Loucy (cell line): Measurements from ENCODE around the gene DPAGT1.

Source experiments
- H2AFZ ChIP-seq: fragments of 200-600 bp; sonication (generic); 2 replicates; pipeline ENCODE4 v1.6.0; 2016; ENCODE audit warnings: antibody characterized with exemption, mild to moderate bottlenecking, low read length, moderate library complexity
- H3F3A ChIP-seq: fragments of 200-600 bp; 2 replicates; pipeline ENCODE4 v1.6.0; 2016; ENCODE audit warnings: antibody characterized with exemption, low read depth, mild to moderate bottlenecking
- H3K27me3 ChIP-seq: fragments of 200-600 bp; sonication (generic); 2 replicates; pipeline ENCODE4 v1.6.1; 2014; ENCODE audit warnings: low read length, mild to moderate bottlenecking; ENCODE audit not compliant: insufficient read depth, poor library complexity, severe bottlenecking
- H3K36me3 ChIP-seq: fragments of 200-600 bp; sonication (generic); 2 replicates; pipeline ENCODE4 v1.6.1; 2016; ENCODE audit warnings: low read length; ENCODE audit not compliant: insufficient read depth
- H3K4me1 ChIP-seq: fragments of 200-600 bp; sonication (generic); 2 replicates; pipeline ENCODE4 v1.5.1; 2014; ENCODE audit warnings: low read length, mild to moderate bottlenecking; ENCODE audit not compliant: insufficient read depth, poor library complexity, severe bottlenecking
- H3K4me2 ChIP-seq: fragments of 200-600 bp; sonication (generic); 2 replicates; pipeline ENCODE4 v1.6.0; 2014; ENCODE audit warnings: antibody characterized with exemption, low read length, low read depth, mild to moderate bottlenecking; ENCODE audit not compliant: poor library complexity, severe bottlenecking
- H3K4me3 ChIP-seq: fragments of 200-600 bp; sonication (generic); 2 replicates; pipeline ENCODE4 v1.5.1; 2014; ENCODE audit warnings: low read length, mild to moderate bottlenecking, mixed read lengths; ENCODE audit not compliant: poor library complexity, severe bottlenecking
- H3K79me2 ChIP-seq: fragments of 200-600 bp; sonication (generic); 2 replicates; pipeline ENCODE4 v1.6.1; 2014; ENCODE audit warnings: low read length; ENCODE audit not compliant: insufficient read depth
- H3K9ac ChIP-seq: fragments of 200-600 bp; sonication (generic); 2 replicates; pipeline ENCODE4 v1.6.0; 2014; ENCODE audit warnings: mild to moderate bottlenecking, low read depth, low read length, moderate library complexity; ENCODE audit not compliant: poor library complexity, severe bottlenecking
- H3K9me2 ChIP-seq: fragments of 200-600 bp; sonication (generic); replicated peaks from 2 replicates; pipeline ENCODE4 v1.6.1; 2016; ENCODE audit warnings: low read depth, low read length, mixed read lengths
- H3K9me3 ChIP-seq: fragments of 200-600 bp; sonication (generic); 2 replicates; pipeline ENCODE4 v1.6.1; 2014; ENCODE audit warnings: mild to moderate bottlenecking, antibody characterized with exemption, low read length, low read depth; ENCODE audit not compliant: insufficient read depth
- H4K20me1 ChIP-seq: fragments of 200-600 bp; sonication (generic); 2 replicates; pipeline ENCODE4 v1.6.0; 2014; ENCODE audit warnings: antibody characterized with exemption, low read length, mild to moderate bottlenecking; ENCODE audit not compliant: insufficient read depth, poor library complexity, severe bottlenecking
- CTCF ChIP-seq: fragments of 200-600 bp; sonication (generic); conservative IDR thresholded peaks from 2 replicates; pipeline ENCODE4 v1.5.1; 2014; ENCODE audit warnings: mild to moderate bottlenecking, antibody characterized with exemption, low read length
- EZH2phosphoT487 ChIP-seq: fragments of 200-600 bp; IDR thresholded peaks from 2 replicates; pipeline ENCODE4 v1.6.1; 2018; ENCODE audit warnings: antibody characterized with exemption, mild to moderate bottlenecking, moderate library complexity, borderline replicate concordance

DPAGT1 gene

GRCh38 chr11:119091966-119092879 is 9.4 kb downstream of the DPAGT1 start:
- H3K4me1 ChIP-seq = peaks cover 57% of the 10 kb centered on the region
- no peaks in the 10 kb centered on the region for H3K9me2 ChIP-seq
- H3K4me2 ChIP-seq = peak overlapping the region; percentile 95
- peaks cover 83% of the 10 kb centered on the region for H3K79me2 ChIP-seq
- TF ChIP-seq EZH2phosphoT487 (no peak), CTCF (no peak)
- H3K9ac ChIP-seq = peak overlapping the region; percentile 100
- H3F3A ChIP-seq = peaks cover 21% of the 10 kb centered on the region
- peaks cover 35% of the 10 kb centered on the region for H4K20me1 ChIP-seq
- H3K36me3 ChIP-seq = peaks cover 29% of the 10 kb centered on the region
- H2AFZ ChIP-seq = no peak overlapping the region
- H3K4me3 ChIP-seq = peak overlapping the region; percentile 82
- peaks cover 15% of the 10 kb centered on the region for H3K27me3 ChIP-seq
- no peaks in the 10 kb centered on the region for H3K9me3 ChIP-seq

- peaks cover 35% of the 10 kb centered on the region for H4K20me1 ChIP-seq
- H3K79me2 ChIP-seq = peaks cover 81% of the 10 kb centered on the region
- H2AFZ ChIP-seq = no peak overlapping the region
- peaks cover 15% of the 10 kb centered on the region for H3K27me3 ChIP-seq
- peak overlapping the region; percentile 95 for H3K4me2 ChIP-seq
- peak overlapping the region; percentile 100 for H3K9ac ChIP-seq
- H3K9me3 ChIP-seq = no peaks in the 10 kb centered on the region
- peaks cover 22% of the 10 kb centered on the region for H3K36me3 ChIP-seq
- peaks cover 64% of the 10 kb centered on the region for H3K4me1 ChIP-seq
- H3K4me3 ChIP-seq = peak overlapping the region; percentile 82
- H3F3A ChIP-seq = peaks cover 26% of the 10 kb centered on the region
- TF ChIP-seq EZH2phosphoT487 (no peak), CTCF (no peak)
- H3K9me2 ChIP-seq = no peaks in the 10 kb centered on the region
Observed at GRCh38 chr11:119091178-119091577, 10.5 kb downstream of the DPAGT1 start.

GRCh38 chr11:119089319-119089718 is 12.3 kb downstream of the DPAGT1 start:
- H3K79me2 ChIP-seq = peaks cover 77% of the 10 kb centered on the region

More at GRCh38 chr11:119089319-119089718, 12.3 kb downstream of the DPAGT1 start:
- Histone ChIP-seq H3F3A (peaks cover 26% of the 10 kb centered on the region), H2AFZ (no peak overlapping the region), H3K9me3 (no peaks in the 10 kb centered on the region), H3K4me1 (peaks cover 77% of the 10 kb centered on the region), H4K20me1 (peaks cover 32% of the 10 kb centered on the region), H3K9ac (peak overlapping the region; percentile 61), H3K27me3 (peaks cover 10% of the 10 kb centered on the region), H3K9me2 (no peaks in the 10 kb centered on the region), H3K4me2 (peak overlapping the region; percentile 82), H3K36me3 (peaks cover 22% of the 10 kb centered on the region), H3K4me3 (peak overlapping the region; percentile 44)
- TF ChIP-seq CTCF = no peak
- TF ChIP-seq EZH2phosphoT487 = no peak
